Measurements from ENCODE around the gene EYA2. TPM values are rescaled to one million over a fixed set of nuclear protein-coding genes. Genes with fewer than 3 reads are reported as not detected.

Gene EYA2
- total RNA-seq, 1 donor from 2014 or later = 15.4 TPM

- TF ChIP-seq CTCF (IDR thresholded peaks at IDR 0.05) = no peak
- intact Hi-C loops (cut with DNase I) = no loop called here
- Histone ChIP-seq H3K27me3 (no peaks in the 10 kb centered on the region), H3K27ac (no peak overlapping the region), H3K4me3 (no peak overlapping the region), H3K36me3 (no peaks in the 10 kb centered on the region), H3K4me1 (no peaks in the 10 kb centered on the region), H3K9me3 (no peaks in the 10 kb centered on the region)
- DNase-seq (ENCODE audit: low spot score in 2 of 2) = no peak
Observed at GRCh38 chr20:46851746-46852145, 42.9 kb upstream of the EYA2 start.

- intact Hi-C loops (cut with DNase I) = no loop called here
- TF ChIP-seq CTCF (IDR thresholded peaks at IDR 0.05) = no peak
- no peaks in the 10 kb centered on the region for H3K36me3 ChIP-seq
- H3K27me3 ChIP-seq = no peaks in the 10 kb centered on the region
- no peaks in the 10 kb centered on the region for H3K9me3 ChIP-seq
- H3K27ac ChIP-seq = no peak overlapping the region
- no peaks in the 10 kb centered on the region for H3K4me1 ChIP-seq
- no peak for DNase-seq (ENCODE audit: low spot score in 2 of 2)
- H3K4me3 ChIP-seq = no peak overlapping the region
Observed at GRCh38 chr20:46852313-46852712, 42.3 kb upstream of the EYA2 start.

- Histone ChIP-seq H3K27me3 (no peaks in the 10 kb centered on the region), H3K27ac (no peak overlapping the region), H3K36me3 (no peaks in the 10 kb centered on the region), H3K4me1 (no peaks in the 10 kb centered on the region), H3K9me3 (no peaks in the 10 kb centered on the region), H3K4me3 (no peak overlapping the region)
- TF ChIP-seq CTCF (IDR thresholded peaks at IDR 0.05) = no peak
- intact Hi-C loops (cut with DNase I) = no loop called here
- no peak for DNase-seq (ENCODE audit: low spot score in 2 of 2)
Observed at GRCh38 chr20:46853926-46854325, 40.7 kb upstream of the EYA2 start.

DNA sequence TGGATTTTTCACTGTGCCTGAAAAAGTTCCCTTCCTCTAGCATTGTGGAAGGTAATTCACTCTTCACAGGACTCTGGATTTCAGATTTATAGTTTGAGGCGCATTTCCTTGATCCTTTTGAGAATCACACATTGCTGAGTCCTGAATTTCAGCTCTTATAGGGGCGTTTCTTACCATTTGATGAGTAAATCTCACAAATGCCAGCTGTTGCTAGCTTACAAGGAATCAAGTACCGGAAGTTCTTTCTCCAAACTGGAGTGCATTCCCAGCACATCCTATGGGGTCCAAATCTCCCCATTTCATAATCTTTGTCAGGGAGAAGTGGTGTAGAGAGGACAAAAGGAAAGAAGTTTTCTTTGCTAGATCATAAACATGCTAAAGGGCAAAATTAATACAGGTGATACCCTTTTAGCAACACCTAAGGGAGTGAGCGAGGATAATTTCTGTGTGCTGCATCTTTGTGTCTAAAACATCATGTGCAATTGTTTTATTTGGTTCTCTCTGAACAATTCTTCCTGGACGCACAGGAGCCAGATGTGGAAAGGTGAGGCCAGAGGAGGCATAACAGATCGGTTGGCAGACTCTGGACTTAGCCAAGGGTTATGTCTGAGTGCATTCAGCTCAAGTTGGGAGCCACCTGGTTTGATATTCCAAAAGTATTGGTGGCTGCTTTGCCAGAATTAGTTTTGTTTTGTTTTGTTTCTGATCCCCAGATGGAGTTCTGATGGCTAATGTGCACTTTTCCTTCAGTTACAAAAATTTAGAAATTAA is 37.4 kb upstream of the EYA2 start:
- Histone ChIP-seq H3K4me1 (no peaks in the 10 kb centered on the region), H3K27me3 (no peaks in the 10 kb centered on the region), H3K4me3 (no peak overlapping the region), H3K27ac (no peak overlapping the region), H3K9me3 (no peaks in the 10 kb centered on the region), H3K36me3 (no peaks in the 10 kb centered on the region)
- intact Hi-C loops (cut with DNase I) = no loop called here
- DNase-seq (ENCODE audit: low spot score in 2 of 2) = no peak
- no peak for TF ChIP-seq CTCF (IDR thresholded peaks at IDR 0.05)

DNA sequence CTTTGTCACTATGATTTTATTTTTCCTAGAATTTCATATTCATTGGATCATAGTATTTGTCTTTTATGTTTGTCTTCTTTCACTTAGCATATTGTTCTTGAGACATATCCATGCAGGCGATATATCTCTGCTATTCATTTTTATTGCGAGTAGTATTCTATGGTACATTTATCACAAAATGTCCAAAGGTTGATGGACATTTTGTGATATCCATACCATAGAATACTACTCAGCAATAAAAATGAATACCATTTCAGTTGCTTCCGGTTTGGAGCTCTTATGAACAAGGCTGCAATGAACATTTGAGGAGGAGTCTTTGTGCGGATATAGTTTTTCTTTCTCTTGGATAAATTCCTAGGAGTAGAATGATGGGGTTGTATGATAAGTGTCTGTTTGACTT is 28.8 kb upstream of the EYA2 start:
- no peak for TF ChIP-seq CTCF (IDR thresholded peaks at IDR 0.05)
- no peaks in the 10 kb centered on the region for H3K9me3 ChIP-seq
- intact Hi-C loops (cut with DNase I) = no loop called here
- H3K4me3 ChIP-seq = no peak overlapping the region
- H3K4me1 ChIP-seq = no peaks in the 10 kb centered on the region
- no peak for DNase-seq (ENCODE audit: low spot score in 2 of 2)
- H3K27me3 ChIP-seq = no peaks in the 10 kb centered on the region
- no peak overlapping the region for H3K27ac ChIP-seq
- H3K36me3 ChIP-seq = no peaks in the 10 kb centered on the region

GRCh38 chr20:46870041-46870440 is 24.6 kb upstream of the EYA2 start:
- TF ChIP-seq CTCF (IDR thresholded peaks at IDR 0.05) = no peak
- no peaks in the 10 kb centered on the region for H3K27me3 ChIP-seq
- no peaks in the 10 kb centered on the region for H3K9me3 ChIP-seq
- H3K4me1 ChIP-seq = no peaks in the 10 kb centered on the region
- intact Hi-C loops (cut with DNase I) = no loop called here
- DNase-seq (ENCODE audit: low spot score in 2 of 2) = no peak
- H3K4me3 ChIP-seq = no peak overlapping the region
- H3K27ac ChIP-seq = no peak overlapping the region
- no peaks in the 10 kb centered on the region for H3K36me3 ChIP-seq
